GM12878 (cell line): ENCODE data around the gene NLRC5. TPM values are rescaled to one million over a fixed set of nuclear protein-coding genes. Genes with fewer than 3 reads are reported as not detected.

Source experiments
- ATAC-seq: fragments of 200-7000 bp; cut with Tn5 transposase; 3 replicates; pipeline ENCODE4 v1.9.1; 2020; ENCODE audit warnings: mild to moderate bottlenecking, moderate library complexity
- BruUV-seq: library from RNA; stranded (reverse); fragments of 400-500 nt; replicated peaks from 2 replicates; lab custom pipeline; 2021; lab: Mats Ljungman, UMichigan
- CTCF ChIA-PET: fragments of 300-600 bp; sonication (Branson Sonifier 250); formaldehyde crosslinking; extraction: SDS; loops from one replicate; lab custom pipeline; 2021; ENCODE audit warnings: inconsistent platforms; lab: Yijun Ruan, JAX
- POLR2A ChIA-PET: fragments of 350-600 bp; formaldehyde crosslinking; extraction: SDS; loops from one replicate; lab custom pipeline; 2021; ENCODE audit warnings: inconsistent platforms; lab: Charles Lee
- RAD21 ChIA-PET: fragments of 300-600 bp; sonication (Branson Sonifier 250); formaldehyde crosslinking; loops from one replicate; lab custom pipeline; 2023; ENCODE audit warnings: antibody characterized with exemption; ENCODE audit not compliant: unreplicated experiment; lab: Charles Lee
- SMC1A ChIA-PET: fragments of 300-600 bp; sonication (Branson Sonifier 250); formaldehyde crosslinking; loops from one replicate; lab custom pipeline; 2023; ENCODE audit not compliant: unreplicated experiment, uncharacterized antibody; lab: Charles Lee
- DNase-seq: peaks from one replicate; pipeline ENCODE4 v3.0.0-alpha.2; 2011; ENCODE audit warnings: low read depth, low spot score
- FAIRE-seq: peaks from 3 replicates; lab custom pipeline; 2011; peaks lifted over from hg19 to GRCh38; lab: Jason Lieb, UNC
- H2AFZ ChIP-seq: 2 replicates; pipeline ENCODE4 v1.6.0; 2011; ENCODE audit warnings: low read depth, low read length, control low read depth; ENCODE audit not compliant: control insufficient read depth
- H3K27ac ChIP-seq: 2 replicates; pipeline ENCODE4 v1.5.1; 2011; ENCODE audit warnings: control low read depth; ENCODE audit not compliant: control insufficient read depth, insufficient read depth
- H3K27me3 ChIP-seq, 2 experiments: replicated peaks in 1 of 2; 2 replicates each; pipeline versions ENCODE4 v1.6.0 to v1.6.1; 2011; ENCODE audit warnings: low read length in 1 of 2; ENCODE audit not compliant: control insufficient read depth in 2 of 2, insufficient read depth in 2 of 2
- H3K36me3 ChIP-seq, 2 experiments: 2 replicates each; pipeline ENCODE4 v1.5.1; 2011; ENCODE audit warnings: low read length in 1 of 2; ENCODE audit not compliant: control insufficient read depth in 2 of 2, insufficient read depth in 2 of 2
- H3K4me1 ChIP-seq: 2 replicates; pipeline ENCODE4 v1.6.1; 2011; ENCODE audit warnings: mild to moderate bottlenecking, low read length, moderate library complexity, mixed read lengths; ENCODE audit not compliant: control insufficient read depth, insufficient read depth
- H3K4me2 ChIP-seq: 2 replicates; pipeline ENCODE4 v1.6.0; 2011; ENCODE audit warnings: control low read depth; ENCODE audit not compliant: control insufficient read depth, insufficient read depth
- H3K4me3 ChIP-seq: fragments of 200-600 bp; sonication (generic); 2 replicates; pipeline ENCODE4 v1.5.1; 2016
- H3K79me2 ChIP-seq: 2 replicates; pipeline ENCODE4 v1.6.0; 2011; ENCODE audit warnings: low read length; ENCODE audit not compliant: control insufficient read depth, insufficient read depth
- H3K9ac ChIP-seq: 2 replicates; pipeline ENCODE4 v1.8.0; 2011; ENCODE audit warnings: low read length, control low read depth, mixed read lengths; ENCODE audit not compliant: control insufficient read depth, insufficient read depth
- H3K9me3 ChIP-seq: replicated peaks from 3 replicates; pipeline ENCODE4 v1.5.1; 2011; ENCODE audit warnings: mild to moderate bottlenecking, low read length; ENCODE audit not compliant: control insufficient read depth, insufficient read depth
- H4K20me1 ChIP-seq: 2 replicates; pipeline ENCODE4 v1.6.0; 2011; ENCODE audit not compliant: control insufficient read depth, insufficient read depth
- DPF2 ChIP-seq: fragments of 450-650 bp; IDR thresholded peaks from 2 replicates; pipeline ENCODE4 v1.6.1; 2017; ENCODE audit warnings: mild to moderate bottlenecking
- WGBS: methylation state at CpG from one replicate; pipeline ENCODE4 v1.1.6; 2016; ENCODE audit warnings: low lambda C conversion rate; ENCODE audit not compliant: insufficient replicate concordance, insufficient coverage; ENCODE audit errors: missing lambda C conversion rate; 5-methylcytosine and 5-hydroxymethylcytosine counted together
- in situ Hi-C: fragments of 300-500 bp; cut with MboI; formaldehyde crosslinking; loops from 9 replicates; pipeline ENCODE4 v1.14.3; 2018; ENCODE audit warnings: mixed read lengths
- intact Hi-C: fragments of 100-400 bp; cut with micrococcal nuclease; formaldehyde crosslinking; loops from one replicate; pipeline ENCODE4 v1.14.2; 2022; ENCODE audit not compliant: unreplicated experiment
- polyA plus RNA-seq, 11 experiments: library from polyadenylated mRNA; depleted of rRNA in 4 of 11; unstranded in 6 of 11; stranded (reverse) in 5 of 11; fragments of >200 nt; fragmentation: Nextera tagmentation in 4 of 11; fragmentation: Illumina TruSeq in 1 of 11; extraction: Ambion mirVana in 4 of 11; extraction: Trizol in 1 of 11; gene quantifications; 1 replicate in 1 of 11; 2 replicates in 10 of 11; pipeline versions ENCODE4 v1.2.1 to v1.2.3, GENCODE V29; 2011 to 2016; ENCODE audit warnings: inconsistent platforms in 2 of 11, missing spikeins in 2 of 11, low read depth in 1 of 11
- total RNA-seq, 4 experiments: library from RNA; depleted of rRNA in 3 of 4; stranded (reverse); fragments of >200 nt in 3 of 4; fragmentation: Illumina TruSeq in 1 of 4; extraction: Trizol in 1 of 4; gene quantifications; 2 replicates each; pipeline versions ENCODE4 v1.2.1 to v1.2.3, GENCODE V29; 2013 to 2021
- TF ChIP-seq, protein P1 (sequence below): fragments of 450-650 bp; formaldehyde crosslinking; IDR thresholded peaks from 2 replicates; pipeline ENCODE4 v1.4.0; 2022; ENCODE audit warnings: mild to moderate bottlenecking, moderate library complexity

Gene NLRC5
- total and polyA plus RNA-seq, 10 of the 15 experiments (the other 5 are each of a cell fraction or from before 2014, with no cell fraction given) = 13.1 to 105 (median 57.3) TPM

DNA sequence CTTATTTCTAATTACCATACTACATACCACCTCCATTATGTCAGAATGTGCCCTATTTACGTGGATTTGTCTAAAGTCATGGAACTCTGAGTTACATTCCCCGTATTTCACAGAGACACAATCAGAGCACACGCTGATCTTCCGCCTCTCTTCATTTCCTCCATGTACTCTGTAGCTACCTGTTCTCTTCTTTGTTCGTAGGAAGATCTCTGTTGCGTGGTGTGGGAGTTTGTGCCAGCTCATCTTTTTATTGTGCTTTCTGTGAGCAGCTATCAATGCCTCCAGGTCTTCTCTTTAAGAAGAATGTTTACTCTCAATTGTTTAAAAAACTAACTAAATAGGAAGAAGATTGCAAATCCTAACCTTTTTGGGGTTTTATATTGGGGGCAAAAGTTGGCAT is 26.9 kb downstream of the NLRC5 start:
- H3K9me3 ChIP-seq = no peaks in the 10 kb centered on the region
- FAIRE-seq (no peak), ATAC-seq (no peak), DNase-seq (no peak)
- peaks cover 30% of the 10 kb centered on the region for H3K79me2 ChIP-seq
- RAD21 ChIA-PET = interaction anchor here (0.7 to 1.6 kb wide), 2 partner anchors 22 to 82 kb away, joined by 3 to 5 read pairs; no protein-coding TSS in a partner anchor
- 98% methylated on average over 6 of the region's 6 CpGs for WGBS
- peaks cover 11 to 14% of the 10 kb centered on the region in 2 experiments for H3K36me3 ChIP-seq
- TF ChIP-seq, protein P1, sequence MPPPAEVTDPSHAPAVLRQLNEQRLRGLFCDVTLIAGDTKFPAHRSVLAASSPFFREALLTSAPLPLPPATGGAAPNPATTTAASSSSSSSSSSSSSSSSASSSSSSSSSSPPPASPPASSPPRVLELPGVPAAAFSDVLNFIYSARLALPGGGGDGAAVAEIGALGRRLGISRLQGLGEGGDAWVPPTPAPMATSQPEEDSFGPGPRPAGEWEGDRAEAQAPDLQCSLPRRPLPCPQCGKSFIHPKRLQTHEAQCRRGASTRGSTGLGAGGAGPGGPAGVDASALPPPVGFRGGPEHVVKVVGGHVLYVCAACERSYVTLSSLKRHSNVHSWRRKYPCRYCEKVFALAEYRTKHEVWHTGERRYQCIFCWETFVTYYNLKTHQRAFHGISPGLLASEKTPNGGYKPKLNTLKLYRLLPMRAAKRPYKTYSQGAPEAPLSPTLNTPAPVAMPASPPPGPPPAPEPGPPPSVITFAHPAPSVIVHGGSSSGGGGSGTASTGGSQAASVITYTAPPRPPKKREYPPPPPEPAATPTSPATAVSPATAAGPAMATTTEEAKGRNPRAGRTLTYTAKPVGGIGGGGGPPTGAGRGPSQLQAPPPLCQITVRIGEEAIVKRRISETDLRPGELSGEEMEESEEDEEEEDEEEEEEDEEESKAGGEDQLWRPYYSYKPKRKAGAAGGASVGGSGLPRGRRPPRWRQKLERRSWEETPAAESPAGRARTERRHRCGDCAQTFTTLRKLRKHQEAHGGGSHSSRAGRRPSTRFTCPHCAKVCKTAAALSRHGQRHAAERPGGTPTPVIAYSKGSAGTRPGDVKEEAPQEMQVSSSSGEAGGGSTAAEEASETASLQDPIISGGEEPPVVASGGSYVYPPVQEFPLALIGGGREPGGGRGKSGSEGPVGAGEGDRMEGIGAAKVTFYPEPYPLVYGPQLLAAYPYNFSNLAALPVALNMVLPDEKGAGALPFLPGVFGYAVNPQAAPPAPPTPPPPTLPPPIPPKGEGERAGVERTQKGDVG (CRISPR knock-in tag) = no peak
- TF ChIP-seq DPF2 = no peak
- H3K4me3 ChIP-seq = no peak overlapping the region
- CTCF ChIA-PET = interaction anchor here (1.0 to 1.9 kb wide), 7 partner anchors 10 to 51 kb away, joined by 3 to 7 read pairs (median 4); no protein-coding TSS in a partner anchor
- H3K4me1 ChIP-seq = peaks cover 33% of the 10 kb centered on the region
- no peak overlapping the region for H3K27ac ChIP-seq
- SMC1A ChIA-PET = interaction anchor here (1.1 to 20.8 kb wide), 3 partner anchors 22 to 42 kb away, joined by 4 to 604 read pairs (median 9); partner anchors contain the start of genes CETP and NLRC5
- intact Hi-C loops (no loop called here), in situ Hi-C loops (no loop called here)
- H3K4me2 ChIP-seq = no peak overlapping the region
- POLR2A ChIA-PET = interaction anchor here (1.2 to 1.4 kb wide), 2 partner anchors 9 to 10 kb away, joined by 3 read pairs; no protein-coding TSS in a partner anchor
- no TSS peak for BruUV-seq
- no peak overlapping the region for H2AFZ ChIP-seq
- H4K20me1 ChIP-seq = no peaks in the 10 kb centered on the region
- H3K27me3 ChIP-seq = no peaks in the 10 kb centered on the region
- no peak overlapping the region for H3K9ac ChIP-seq
